GM19395 (cell line): ENCODE measurements around the gene DAZAP1.

ENCODE experiments used
- ATAC-seq: cut with Tn5 transposase; IDR thresholded peaks from one replicate; pipeline ENCODE4 v1.9.1; 2021; ENCODE audit warnings: mild to moderate bottlenecking, moderate library complexity; ENCODE audit not compliant: unreplicated experiment

Gene DAZAP1

GRCh38 chr19:1407528-1408299, at the start of gene DAZAP1:
Gene DAZAP1, plus strand, starts transcription at chr19:1407586. Its CDS starts 188 bp downstream, at chr19:1407774.
- peak; percentile 8 for ATAC-seq

- no peak for ATAC-seq
These were observed 47.1 kb upstream of the DAZAP1 start for GRCh38 chr19:1360126-1360817.

- ATAC-seq, result no peak
These were observed 46.4 kb upstream of the DAZAP1 start for GRCh38 chr19:1360818-1361461.

- ATAC-seq, result no peak
These were observed 45.6 kb upstream of the DAZAP1 start for GRCh38 chr19:1361601-1362386.

- no peak for ATAC-seq
These were observed 44.8 kb upstream of the DAZAP1 start for GRCh38 chr19:1362387-1363257.

GRCh38 chr19:1363599-1363998, 43.8 kb upstream of the DAZAP1 start:
- ATAC-seq, result no peak

GRCh38 chr19:1364070-1364704, 43.2 kb upstream of the DAZAP1 start:
- ATAC-seq, result no peak

- ATAC-seq, result no peak
These were observed 41.8 kb upstream of the DAZAP1 start for GRCh38 chr19:1365319-1366269.

- ATAC-seq, result no peak
These were observed 41.1 kb upstream of the DAZAP1 start for GRCh38 chr19:1366296-1366695.

- no peak for ATAC-seq
These were observed 40.2 kb upstream of the DAZAP1 start for GRCh38 chr19:1366899-1367870.

- ATAC-seq, result no peak
These were observed 38.1 kb upstream of the DAZAP1 start for GRCh38 chr19:1369214-1369805.

- no peak for ATAC-seq
These were observed 36.6 kb upstream of the DAZAP1 start for GRCh38 chr19:1370579-1371361.

GRCh38 chr19:1373042-1373533, 34.3 kb upstream of the DAZAP1 start:
- ATAC-seq, result no peak

- ATAC-seq, result no peak
These were observed 33.7 kb upstream of the DAZAP1 start for GRCh38 chr19:1373534-1374249.

- ATAC-seq, result no peak
These were observed 33.2 kb upstream of the DAZAP1 start for GRCh38 chr19:1374250-1374577.

GRCh38 chr19:1376415-1376805, 31.0 kb upstream of the DAZAP1 start:
- ATAC-seq, result no peak
